Globus pallidus (tissue), 1 donor: ENCODE measurements around the gene POT1.

Experiments
- DNase-seq: peaks from one replicate; pipeline ENCODE4 v3.0.0-alpha.2; 2015; ENCODE audit warnings: low spot score

The POT1 gene

DNA sequence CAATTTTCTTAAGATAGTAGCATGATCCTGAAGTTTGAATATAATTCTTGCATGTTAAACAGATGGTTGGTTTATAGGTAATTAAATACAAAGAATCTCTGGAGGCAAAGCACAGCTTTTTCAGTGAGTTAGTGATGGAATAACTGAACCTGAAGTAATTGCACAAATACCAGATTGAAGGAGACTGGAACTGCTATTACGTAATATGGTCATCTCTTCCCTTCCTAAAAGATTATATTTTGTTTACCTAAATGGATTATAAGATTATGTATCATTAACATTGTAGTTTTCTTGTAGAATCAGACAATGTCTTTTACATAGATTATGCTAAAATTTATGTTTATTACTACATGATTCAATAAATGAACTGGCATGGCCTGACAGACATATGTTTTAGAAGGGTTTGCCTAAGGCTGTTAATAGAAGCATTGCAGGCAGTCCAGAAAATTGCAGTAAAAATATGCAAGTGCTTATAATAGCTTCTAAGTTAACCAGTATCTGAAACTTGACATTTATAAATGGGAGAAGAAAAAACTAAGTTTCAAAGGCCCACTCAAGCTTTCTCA, 128.2 kb downstream of the POT1 start:
- no peak for DNase-seq

DNA sequence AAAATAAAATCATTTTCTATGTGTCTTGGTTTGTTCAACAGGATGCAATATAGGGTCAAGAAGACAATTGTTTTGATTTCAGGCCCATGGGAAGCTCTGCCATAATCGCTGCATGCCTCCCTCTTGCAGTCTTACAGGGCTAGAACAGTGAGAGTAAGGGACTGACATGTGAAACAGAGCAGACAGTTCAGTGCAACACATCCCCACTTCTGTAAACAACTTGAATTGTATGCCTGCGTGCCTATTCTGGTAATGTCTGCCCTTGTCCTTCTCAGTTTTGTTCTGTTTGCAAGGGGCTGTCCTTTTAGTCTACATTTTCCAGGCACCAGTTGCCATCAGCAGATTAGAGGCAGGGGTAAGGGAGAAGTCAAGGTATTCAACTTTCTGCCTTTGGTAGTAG, 129.2 kb downstream of the POT1 start:
- DNase-seq = no peak

DNA sequence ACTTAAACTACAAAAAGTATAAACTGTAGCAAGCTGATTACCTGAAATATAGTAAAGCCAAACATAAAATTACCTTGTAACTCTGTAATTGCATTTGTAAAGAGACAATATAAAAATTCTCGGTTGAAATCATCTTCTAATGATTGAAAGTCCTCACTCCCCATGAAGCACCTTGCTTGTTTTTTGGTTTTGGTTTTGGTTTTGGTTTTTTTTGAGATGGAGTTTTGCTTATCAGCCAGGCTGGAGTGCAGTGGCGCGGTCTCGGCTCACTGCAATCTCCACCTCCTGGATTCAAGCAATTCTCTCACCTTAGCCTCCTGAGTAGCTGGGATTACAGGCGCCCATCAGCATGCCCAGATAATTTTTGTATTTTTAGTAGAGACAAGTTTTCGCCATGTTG, 130.2 kb downstream of the POT1 start:
- no peak for DNase-seq

DNA sequence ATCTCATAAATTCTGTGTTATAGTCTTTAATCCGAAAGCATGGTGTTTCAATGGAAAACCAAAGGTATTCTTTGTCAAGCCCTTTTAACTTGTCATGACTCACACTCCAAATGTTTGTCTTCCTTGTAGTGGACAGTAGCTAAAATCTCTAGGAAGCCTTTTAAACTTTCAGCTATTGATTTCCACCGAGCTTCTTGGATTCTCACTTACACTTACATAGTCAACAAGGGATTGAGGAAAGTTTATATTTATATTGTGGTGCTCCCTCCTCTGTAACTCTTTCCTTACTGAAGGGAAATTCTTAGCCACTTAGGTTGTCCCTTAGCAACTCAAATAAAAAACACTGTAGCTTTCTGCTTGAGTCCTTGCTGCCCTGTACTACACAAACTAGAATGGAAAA, 132.9 kb downstream of the POT1 start:
- no peak for DNase-seq

DNA sequence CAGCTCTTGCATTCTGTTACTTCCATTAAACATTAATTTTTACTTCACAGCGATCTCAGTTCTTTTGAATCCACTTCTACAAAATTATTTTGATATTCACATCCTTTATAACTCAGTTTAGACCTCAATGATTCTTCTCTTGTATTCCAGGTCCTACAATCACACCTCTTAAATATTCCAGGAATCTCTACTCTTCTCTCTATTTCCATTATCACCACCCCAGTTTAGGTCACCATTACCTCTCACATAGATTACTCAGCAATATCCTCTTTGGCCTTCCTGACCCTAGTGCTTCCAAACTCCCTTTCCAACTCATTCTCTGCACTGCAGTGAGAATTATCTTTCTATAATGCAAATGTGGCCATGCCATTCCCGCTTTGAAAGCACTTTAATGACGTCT, 136.9 kb downstream of the POT1 start:
- DNase-seq = no peak

DNA sequence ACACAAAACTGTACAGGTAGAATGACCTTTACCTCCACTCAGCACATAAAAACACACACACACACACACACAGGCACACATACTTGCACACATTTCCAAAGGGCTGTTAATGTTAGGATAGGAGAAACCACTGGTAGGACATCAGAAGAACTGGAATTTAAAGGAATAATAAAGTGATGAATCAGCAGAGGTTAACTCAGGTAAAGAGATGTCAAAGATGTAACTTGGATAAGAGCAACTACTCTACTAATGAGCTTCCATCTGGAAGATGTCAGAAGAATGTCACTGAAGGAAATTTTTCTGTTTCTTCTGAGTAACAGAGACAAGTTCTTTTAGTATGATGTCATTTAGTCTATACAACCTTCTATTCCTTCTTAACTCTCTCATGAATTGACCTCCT, 137.6 kb downstream of the POT1 start:
- DNase-seq = no peak

DNA sequence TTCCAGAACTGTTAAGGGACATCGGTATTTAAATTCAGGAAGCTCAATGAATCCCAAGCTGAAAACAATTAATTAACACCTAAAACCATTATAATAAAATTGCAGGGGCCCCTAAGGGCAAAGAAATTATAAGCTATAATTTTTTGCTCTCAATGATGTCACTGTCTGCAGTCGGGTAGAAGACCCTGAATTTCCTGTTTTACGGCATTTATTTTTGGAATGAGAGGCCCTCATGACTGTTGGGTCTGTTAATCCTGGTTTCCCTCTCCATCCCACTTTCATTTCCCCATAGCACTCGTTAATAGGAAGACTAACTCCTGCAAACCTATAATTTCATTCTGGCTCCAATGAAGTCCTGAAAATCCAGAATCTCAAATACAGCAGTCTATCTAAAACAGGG, 138.2 kb downstream of the POT1 start:
- DNase-seq = no peak

DNA sequence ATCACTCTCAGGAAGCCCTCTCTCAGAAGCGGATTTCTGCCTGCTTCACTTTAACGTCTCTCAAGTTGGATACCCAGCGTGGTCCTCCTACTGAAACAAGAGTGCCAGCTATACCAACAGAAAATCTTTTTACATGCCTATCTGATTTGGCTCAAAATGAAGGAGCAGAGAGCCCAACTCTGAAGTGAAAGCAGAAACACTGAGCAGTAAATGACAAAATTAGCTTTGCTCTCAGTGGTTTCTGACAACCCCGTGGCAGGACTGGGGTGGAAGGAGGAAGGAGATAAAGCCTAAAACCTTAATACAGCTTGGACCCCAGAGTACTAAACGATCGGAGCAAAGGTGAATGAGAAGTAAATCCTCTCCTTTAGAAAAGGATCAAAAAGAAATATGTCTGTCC, 139.0 kb downstream of the POT1 start:
- no peak for DNase-seq

DNA sequence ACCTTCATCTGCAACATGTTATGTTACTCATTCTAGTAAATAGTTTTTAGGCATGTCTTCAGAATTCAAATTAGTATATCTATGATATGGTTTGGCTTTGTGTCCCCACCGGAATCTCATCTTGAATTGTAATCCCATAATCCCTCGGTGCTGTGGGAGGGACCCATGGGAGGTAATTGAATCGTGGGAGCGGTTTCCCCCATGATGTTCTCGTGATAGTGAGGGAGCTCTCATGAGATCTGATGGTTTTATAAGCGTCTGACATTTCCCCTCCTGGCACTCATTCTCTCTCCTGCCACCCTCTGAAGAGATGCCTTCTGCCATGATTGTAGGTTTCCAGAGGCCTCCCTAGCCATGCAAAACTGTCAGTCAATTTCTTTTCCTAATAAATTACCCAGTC, 143.6 kb downstream of the POT1 start:
- DNase-seq = no peak

DNA sequence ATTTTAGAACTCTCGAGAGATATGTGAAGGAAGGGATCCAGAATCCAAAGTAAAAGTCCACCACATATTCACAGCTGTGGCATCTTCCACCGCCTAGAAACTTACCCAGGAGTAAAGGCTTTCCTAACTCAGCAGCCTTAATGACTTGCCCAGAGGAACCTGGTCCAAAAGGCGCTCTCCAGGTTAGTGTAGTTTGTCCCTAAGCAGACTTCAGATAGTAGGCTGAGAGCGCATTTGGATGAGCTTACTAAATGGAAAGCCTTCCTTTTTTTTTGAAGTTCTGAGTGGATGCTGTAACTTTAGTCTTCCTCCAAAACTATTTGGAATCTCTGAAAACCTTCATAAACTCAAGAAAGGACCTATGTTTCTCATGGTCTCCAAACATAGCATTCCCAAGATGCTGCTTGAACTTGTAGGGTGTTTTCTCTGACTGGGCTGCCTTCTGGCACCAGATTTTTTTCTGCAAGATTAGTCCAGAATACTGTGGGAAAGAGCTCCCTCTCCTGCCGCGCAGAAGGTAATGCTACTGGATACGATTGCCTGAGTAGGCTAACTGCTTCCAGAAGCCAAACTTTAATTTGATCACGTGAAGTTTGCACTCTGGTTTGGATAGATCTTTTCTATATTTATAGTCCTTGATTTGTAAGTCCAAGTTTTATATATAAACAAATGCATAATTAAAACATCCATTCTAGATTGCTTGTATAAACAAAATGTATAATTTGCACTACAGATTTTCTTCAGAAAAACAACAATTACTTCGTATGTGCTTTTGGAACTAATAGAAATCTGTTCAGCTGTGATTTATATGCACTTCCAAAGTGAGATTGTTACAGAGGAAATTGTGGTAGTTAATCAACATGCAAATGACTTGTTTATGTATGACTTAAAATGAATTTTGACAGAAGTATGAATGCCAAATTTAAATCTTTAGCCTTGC, 144.5 kb downstream of the POT1 start:
- peak; percentile 77 for DNase-seq

DNA sequence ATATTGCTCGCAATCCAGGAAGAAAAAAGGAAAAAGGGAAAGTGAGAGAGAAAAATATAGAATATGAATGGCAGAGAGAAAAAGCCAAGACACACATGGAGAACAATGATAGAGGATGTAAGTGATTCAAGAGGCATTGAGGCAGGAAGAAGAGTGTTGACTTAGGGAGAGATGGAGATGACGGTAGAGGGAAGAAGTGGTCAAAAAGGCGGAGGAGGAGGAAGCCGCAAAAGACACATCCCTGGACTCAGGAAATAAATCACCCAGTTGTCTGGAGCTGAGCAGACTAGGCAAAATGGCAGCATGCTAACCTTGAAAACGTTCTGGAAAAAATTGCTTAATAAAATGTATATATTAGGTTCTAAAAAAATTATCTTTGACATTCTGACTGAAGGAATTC, 146.4 kb downstream of the POT1 start:
- DNase-seq = no peak

DNA sequence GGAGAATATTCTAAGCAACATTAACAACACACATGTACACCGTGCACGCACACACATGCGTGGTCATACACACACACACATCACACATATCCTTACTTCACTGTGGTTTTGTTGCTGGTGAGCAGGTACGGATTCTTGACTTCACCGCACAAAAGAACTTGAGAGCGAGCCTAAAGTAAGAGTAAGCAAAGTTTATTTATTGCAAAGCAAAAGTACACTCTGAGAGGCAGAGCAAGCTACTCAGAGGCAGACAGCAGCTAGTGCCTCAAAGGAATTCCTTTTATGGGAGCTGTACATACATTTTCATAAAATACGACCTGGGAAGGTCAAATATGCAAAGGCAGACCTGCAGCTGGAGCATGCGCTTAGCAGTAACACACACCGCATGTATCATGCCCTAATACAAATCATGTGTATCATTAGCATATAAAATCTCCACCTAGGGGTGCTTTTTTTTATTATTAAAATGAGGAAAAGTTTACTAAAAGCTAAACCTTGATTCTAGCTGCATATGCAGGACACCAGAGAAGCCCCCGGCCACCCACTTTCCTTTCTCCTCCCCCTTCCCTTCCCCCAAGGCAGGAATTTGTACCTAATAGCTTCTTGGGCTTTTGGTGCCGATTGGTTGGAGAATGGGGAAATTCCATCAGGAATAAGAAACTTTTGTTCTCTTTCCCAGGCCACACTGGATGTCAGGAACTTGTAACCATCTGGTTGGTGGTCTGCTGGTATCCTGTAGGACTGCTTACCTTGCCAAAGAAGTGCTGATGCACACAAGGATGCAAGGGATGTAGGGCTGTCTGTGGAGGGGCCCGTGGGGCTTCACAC, 147.5 kb downstream of the POT1 start:
- DNase-seq = no peak

DNA sequence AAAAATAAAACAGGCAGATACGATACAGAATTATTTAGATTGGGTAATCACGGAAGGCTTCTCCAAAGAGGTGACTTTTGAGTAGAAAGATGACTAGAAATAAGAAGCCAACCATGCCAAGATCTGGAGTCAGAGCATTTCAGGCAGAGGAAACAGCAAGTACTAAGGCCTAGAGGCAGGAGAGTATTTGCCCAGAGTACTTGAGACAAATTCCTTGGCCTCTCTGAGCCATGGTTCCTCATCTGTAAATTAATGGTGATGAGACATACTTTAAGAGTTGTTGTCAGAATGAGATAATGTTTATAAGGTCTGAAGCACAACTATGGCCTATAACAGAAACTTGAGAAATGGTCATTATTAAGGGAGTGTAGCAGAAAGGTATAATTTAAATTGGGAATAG, 148.2 kb downstream of the POT1 start:
- DNase-seq = no peak

DNA sequence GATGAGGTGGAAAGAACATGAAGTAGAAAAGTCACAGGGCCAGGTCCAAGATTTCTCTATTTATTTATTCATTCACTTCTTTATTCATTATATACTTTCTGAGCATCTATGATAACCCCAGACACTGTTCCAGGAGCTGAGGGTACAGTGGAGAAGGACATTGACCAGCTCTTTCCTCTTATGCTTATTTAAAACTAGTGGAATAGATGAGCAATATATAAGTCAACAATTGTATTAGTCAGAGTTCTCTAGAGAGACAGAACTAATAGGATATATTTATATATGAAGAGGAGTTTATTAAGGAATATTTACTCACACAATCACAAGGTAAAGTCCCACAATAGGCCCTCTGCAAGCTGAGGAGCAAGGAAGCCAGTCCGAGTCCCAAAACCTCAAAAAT, 149.0 kb downstream of the POT1 start:
- no peak for DNase-seq

DNA sequence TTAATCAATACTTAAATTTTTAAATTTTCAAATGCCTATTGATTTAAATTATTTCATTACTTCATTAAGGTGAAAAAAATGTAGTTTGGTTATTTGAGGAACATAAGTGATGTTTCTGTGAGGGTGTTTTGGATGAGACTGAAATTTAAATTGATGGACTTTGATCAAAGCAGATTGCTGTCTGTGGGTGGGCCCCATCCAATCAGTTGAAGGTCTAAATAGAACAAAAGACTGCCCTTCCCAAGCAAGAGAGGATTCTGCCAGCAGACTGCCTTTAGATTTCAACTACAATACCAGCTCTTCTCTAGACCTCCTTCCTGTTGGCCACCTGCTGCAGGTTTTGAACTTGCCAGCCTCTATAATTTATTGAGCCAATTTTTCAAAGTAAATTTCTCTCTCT, 149.6 kb downstream of the POT1 start:
- DNase-seq = no peak

DNA sequence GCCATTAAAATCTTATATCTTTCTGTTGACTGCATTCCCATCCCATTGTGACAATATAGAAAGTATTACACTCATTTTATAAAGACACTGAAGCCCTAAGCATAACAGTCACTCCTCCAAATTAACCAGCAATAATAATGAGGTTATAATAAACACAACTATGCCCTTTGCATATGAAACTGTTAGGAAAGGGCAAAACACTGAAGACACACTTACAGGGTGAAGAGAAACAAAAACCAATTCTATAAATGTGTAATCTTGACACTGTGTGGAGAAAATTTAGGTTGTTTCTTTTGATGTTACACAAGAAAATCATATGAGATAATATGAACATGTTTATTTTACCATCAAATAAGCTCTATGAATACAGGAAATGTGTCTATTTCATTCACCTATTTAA, 150.0 kb downstream of the POT1 start:
- no peak for DNase-seq

DNA sequence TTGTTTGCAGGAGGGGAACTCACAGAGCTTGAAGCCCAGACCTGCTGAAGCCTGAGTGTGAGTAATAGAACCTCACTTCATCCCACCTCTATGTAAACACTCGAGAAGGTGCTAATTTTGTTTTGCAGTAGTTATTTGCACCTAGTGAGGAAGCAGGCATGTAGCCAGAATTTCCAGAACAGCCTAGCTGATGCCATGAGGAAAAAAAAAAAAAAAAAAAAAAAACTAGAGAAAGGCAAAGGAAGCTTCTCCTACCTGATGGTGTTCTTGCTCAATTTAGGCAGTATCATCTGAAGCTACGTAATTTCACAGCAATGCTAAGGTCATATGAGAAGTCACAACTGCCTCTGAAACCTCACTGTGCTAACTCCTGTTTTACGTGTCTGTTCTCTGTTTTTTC, 150.4 kb downstream of the POT1 start:
- DNase-seq = no peak

DNA sequence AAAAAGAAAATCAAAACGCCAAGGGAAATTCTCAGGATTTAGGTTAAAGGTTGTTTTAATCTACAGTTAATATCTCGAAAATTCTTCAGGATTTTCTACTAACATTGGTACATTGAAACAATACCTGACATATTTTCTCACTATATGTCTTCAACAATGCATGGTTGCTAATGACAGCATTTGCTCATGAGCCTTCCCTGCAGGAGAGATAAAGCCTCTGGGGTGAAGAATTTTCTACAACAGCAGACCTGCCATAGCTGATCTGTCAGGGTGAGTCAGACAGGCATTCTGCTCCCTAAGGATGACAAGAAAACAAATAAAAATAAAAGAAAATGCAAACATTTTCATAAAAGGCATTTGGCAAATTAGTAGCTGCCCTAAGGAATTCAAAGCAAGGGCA, 152.4 kb downstream of the POT1 start:
- DNase-seq = no peak

DNA sequence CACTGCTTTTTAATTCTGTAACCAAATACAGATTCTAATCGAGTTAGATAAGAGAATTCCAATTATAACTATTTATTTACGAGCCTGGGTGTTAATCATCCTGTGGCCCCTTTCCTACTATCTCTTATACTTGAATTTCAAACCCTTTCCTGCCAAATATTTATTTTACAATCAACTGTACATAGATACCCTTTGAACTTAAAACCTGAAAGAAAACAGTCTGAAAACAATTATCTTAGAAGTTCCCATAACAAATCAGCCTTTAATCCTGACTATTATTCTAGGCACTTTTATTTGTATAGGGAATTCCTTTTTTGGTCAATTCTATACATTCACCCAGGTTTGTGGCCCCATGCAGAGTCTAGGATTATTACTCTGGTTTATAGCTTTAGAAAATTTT, 153.5 kb downstream of the POT1 start:
- no peak for DNase-seq

DNA sequence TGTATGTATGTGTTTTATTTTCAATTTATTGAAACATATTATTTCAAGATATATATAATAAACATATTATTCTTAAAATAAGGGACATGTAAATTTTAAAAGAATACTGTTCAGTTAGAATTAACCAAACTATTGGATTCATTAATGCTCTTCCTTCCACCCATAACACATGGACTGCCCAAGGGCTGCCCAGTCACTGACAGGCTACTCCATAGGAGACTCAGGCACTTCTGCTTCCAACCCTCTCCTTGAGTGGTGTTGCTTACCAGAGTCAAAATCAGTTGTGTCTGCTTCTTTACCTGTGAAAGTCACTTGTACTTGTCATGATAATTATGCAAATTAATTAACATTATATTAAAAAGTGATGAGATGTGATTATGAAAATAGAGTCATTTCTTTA, 154.2 kb downstream of the POT1 start:
- no peak for DNase-seq

DNA sequence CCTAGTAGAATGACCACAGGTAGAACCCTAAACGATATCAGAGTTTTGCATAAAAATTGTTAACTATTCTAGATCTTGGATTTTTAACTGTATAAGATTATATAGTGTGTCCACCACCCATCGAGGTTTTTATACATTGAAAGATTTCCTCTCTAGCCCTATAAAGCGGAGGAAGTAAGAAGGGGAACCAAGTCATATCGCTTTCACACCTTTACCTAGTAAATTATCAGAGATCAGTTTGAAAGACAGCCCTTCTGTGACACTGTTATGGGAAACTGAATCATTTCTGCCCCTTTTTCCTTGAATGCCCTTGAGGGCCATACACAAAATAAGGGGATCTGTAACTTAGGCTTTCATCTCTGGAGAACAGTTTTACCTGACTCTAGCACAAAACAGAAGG, 155.7 kb downstream of the POT1 start:
- no peak for DNase-seq

DNA sequence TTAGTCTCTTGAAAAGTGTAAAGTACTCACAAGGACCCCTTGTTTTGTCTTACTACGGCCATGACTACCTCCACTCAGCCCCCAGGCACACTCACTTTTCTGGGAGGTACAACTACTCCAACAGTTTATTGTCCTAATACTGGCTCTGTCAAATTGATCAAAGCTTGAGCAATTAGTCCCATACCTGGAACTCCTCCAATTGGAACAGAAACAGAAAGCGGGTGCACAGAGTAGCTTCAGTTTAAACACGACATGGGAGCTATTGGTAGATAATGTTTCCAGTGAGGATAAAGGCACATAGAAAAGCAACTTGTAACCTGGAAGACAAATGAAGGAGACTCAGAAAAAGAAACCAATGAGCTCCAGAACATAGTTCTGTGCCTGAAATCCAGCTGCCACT, 156.3 kb downstream of the POT1 start:
- peak; percentile 5 for DNase-seq
